Duodenal mucosa (tissue), 2 donors: Measurements from ENCODE around the gene ALKBH7.
A peak's percentile ranks its signal among the peaks of the same experiment; 100 is the strongest.
"Not testable (repeated sequence)": the region's sequence is repeated elsewhere in the genome, so short reads cannot be mapped to it uniquely, and the experiment has no call there.

Experiments
- H3K27ac ChIP-seq: one replicate; pipeline ENCODE4 v1.7.0; 2013; ENCODE audit warnings: low read depth, low read length
- H3K27me3 ChIP-seq, 2 donors: one replicate each; pipeline ENCODE4 v1.7.0; 2013; ENCODE audit warnings: low read length in 2 of 2, control low read depth in 1 of 2; ENCODE audit not compliant: insufficient read depth in 2 of 2, control insufficient read depth in 1 of 2
- H3K36me3 ChIP-seq, 2 donors: one replicate each; pipeline ENCODE4 v1.7.0; 2013; ENCODE audit warnings: low read length in 2 of 2, control low read depth in 1 of 2; ENCODE audit not compliant: insufficient read depth in 2 of 2, control insufficient read depth in 1 of 2
- H3K4me1 ChIP-seq, 2 donors: one replicate each; pipeline ENCODE4 v1.7.0; 2013; ENCODE audit warnings: low read length in 2 of 2, control low read depth in 1 of 2; ENCODE audit not compliant: insufficient read depth in 2 of 2, control insufficient read depth in 1 of 2
- H3K4me3 ChIP-seq, 2 donors: one replicate each; pipeline ENCODE4 v1.7.0; 2013; ENCODE audit warnings: low read length in 2 of 2, low read depth in 1 of 2
- H3K9ac ChIP-seq, 2 donors: one replicate each; pipeline ENCODE4 v1.7.0; 2013; ENCODE audit warnings: low read length in 2 of 2, low read depth in 1 of 2
- H3K9me3 ChIP-seq, 2 donors: one replicate each; pipeline ENCODE4 v1.7.0; 2013; ENCODE audit warnings: low read length in 2 of 2, control low read depth in 1 of 2; ENCODE audit not compliant: control insufficient read depth in 1 of 2

Gene ALKBH7

DNA sequence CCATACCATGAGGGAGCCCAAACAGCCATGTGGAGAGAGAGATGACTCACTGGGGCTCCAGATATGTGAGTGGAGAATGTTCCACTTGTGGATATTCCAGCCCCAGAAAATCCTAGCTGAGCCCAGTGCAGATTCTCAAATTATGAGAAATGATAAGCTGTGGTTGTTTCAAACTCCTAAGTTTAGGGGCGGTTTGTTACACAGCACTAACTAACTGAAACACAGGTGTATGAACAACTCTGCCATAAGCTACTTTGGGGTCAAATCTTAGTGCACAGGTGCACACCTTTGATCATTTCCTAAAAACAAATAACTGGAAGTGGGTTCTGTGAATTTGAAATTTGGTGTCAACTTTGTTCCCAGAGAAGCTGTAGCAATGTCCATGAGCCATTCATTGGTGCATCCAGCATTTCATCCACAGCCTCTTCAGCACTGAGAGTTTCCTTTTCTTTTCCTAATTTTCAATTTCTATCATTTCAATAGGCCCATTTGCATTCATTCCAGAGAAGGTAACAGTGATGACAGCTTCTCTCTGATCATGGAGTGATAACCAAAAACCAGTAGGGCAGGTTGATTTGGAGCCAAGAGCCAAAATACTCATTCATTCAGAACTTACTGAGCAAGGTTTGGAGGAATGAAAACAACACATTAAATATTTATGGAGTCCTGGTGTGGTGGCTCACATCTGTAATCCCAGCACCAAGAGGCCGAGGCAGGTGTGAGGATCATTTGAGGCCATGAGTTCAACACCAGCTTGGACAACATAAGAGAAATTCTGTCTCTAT is 20.0 kb upstream of the ALKBH7 start:
- H3K9ac ChIP-seq: no peak overlapping the region
- no peaks in the 10 kb centered on the region for H3K36me3 ChIP-seq
- H3K4me1 ChIP-seq: no peaks in the 10 kb centered on the region
- no peak overlapping the region for H3K27ac ChIP-seq
- H3K4me3 ChIP-seq: no peak overlapping the region
- H3K9me3 ChIP-seq: no peaks in the 10 kb centered on the region
- no peaks in the 10 kb centered on the region for H3K27me3 ChIP-seq

DNA sequence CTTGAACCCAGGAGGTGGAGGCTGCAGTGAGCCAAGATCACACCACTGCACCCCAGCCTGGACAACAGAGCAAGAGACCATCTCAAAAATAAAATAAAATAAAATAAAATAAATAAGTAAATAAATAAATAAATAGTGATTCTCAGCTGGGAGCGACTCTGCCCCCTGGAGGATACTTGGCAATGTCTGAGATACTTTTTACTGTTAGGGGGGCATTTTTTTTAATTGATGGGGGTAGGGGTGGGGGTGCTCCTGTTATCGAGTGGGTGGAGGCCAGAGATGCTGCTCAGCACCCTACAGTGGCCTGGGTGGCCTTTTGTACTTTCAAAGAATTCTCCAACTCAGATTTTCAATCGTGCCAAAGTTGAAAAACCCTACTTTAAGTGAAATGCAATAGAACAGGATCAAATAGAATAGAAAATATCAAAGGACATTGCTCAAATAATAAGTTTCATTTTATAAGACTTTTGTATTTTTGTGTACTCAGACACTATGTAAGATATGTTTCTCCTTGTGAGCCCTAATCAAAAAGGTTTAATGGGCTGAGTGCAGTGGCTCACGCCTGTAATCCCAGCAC is 18.4 kb upstream of the ALKBH7 start:
- no peaks in the 10 kb centered on the region for H3K4me1 ChIP-seq
- no peak overlapping the region for H3K9ac ChIP-seq
- H3K27ac ChIP-seq: no peak overlapping the region
- no peak overlapping the region for H3K4me3 ChIP-seq
- no peaks in the 10 kb centered on the region for H3K36me3 ChIP-seq
- no peaks in the 10 kb centered on the region for H3K9me3 ChIP-seq
- H3K27me3 ChIP-seq: no peaks in the 10 kb centered on the region

DNA sequence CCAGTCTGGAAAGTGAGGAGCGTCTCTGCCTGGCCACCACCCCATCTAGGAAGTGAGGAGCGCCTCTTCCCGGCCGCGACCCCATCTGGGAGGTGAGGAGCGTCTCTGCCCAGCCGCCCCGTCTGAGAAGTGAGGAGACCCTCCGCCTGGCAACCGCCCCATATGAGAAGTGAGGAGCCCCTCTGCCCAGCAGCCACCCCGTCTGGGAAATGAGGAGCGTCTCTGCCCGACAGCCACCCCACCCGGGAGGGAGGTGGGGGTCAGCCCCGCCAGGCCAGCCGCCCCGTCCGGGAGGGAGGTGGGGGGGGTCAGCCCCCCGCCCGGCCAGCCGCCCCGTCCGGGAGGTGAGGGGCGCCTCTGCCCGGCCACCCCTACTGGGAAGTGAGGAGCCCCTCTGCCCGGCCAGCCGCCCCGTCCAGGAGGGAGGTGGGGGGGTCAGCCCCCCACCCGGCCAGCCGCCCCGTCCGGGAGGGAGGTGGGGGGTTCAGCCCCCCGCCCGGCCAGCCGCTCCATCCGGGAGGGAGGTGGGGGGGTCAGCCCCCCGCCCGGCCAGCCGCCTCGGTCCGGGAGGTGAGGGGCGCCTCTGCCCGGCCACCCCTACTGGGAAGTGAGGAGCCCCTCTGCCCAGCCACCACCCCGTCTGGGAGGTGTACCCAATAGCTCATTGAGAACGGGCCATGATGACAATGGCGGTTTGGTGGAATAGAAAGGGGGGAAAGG is 17.1 kb upstream of the ALKBH7 start:
- not testable (repeated sequence) for H3K9ac ChIP-seq, H3K36me3 ChIP-seq, H3K27ac ChIP-seq, H3K27me3 ChIP-seq, H3K4me3 ChIP-seq, H3K4me1 ChIP-seq, H3K9me3 ChIP-seq

DNA sequence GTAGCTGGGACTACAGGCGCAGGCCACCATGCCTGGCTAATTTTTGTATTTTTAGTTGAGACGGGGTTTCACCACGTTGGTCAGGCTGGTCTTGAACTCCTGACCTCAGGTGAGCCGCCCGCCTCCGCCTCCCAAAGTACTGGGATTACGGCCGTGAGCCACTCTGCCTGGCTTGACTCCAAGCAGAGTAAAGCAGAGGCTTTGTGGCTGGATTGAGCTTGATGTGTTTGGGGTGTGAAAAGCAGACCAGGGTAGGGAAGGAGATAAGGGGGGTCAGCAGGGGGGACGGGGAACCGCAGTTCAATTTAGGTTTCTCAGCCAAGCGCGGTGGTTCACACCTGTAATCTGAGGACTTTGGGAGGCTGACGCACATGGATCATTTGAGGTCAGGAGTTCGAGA is 15.4 kb upstream of the ALKBH7 start:
- Histone ChIP-seq H3K4me3 (no peak overlapping the region), H3K27me3 (no peaks in the 10 kb centered on the region), H3K4me1 (peaks cover 0 to under 1% of the 10 kb centered on the region in 2 donors), H3K9ac (no peak overlapping the region), H3K9me3 (no peaks in the 10 kb centered on the region), H3K36me3 (no peaks in the 10 kb centered on the region), H3K27ac (no peak overlapping the region)

DNA sequence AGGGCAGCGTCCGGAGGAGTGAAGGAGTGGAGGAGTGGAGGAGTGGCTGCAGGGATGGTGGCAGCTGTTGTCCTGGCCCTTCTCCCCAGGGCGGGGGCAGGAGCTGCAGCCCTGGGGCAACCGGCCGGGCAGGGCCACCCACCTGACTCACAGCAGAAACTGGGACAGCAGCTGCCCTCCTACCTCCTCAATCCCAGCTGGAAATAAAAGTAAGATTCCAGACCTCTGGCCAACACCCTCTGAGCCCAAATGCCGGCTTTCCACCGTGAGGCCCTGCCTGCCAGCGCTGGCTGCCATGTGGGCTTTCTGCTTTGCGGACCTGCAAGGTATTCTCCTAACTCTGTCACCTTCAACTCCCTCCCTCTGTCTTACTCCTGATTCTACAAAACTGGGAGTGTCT is 14.6 kb upstream of the ALKBH7 start:
- Histone ChIP-seq H3K9me3 (no peaks in the 10 kb centered on the region), H3K36me3 (no peaks in the 10 kb centered on the region), H3K27me3 (no peaks in the 10 kb centered on the region), H3K4me1 (peaks cover 4 to 6% of the 10 kb centered on the region in 2 donors), H3K9ac (no peak overlapping the region), H3K4me3 (no peak overlapping the region), H3K27ac (no peak overlapping the region)

DNA sequence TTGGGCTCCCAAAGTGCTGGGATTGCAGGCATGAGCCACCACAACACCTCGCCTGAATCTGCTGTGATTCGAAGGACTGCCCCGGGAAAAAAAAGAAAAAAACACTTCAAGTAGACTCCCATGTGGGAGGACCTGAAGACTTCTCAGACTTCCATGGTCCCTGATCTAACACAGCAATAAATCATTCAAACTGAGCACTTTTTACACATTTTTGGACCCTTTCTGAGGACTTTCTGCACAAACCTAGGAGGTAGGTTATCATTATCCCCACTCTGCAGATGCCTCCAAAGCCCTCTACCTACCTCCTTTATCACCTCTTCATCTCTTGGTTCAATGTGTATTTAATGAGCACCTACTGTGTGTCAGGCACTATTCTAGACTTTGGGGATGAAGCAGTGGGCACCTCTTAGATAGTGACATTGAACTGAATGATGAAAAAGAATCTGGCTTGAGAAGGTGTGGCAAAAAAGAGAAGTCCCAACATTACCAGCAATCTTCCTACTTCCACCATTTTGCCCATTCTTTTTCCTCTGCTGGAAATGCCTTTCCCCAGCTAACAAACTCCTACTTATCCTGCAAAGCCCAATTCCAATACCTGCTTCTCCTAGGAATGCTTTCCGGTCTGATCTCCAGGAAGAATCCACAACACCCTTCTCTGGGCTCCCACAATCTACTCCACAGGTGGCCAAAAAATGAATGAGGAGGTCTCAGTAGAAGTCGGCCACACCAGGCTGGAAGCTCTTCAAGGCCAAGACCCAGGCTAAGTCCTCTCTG is 12.8 kb upstream of the ALKBH7 start:
- Histone ChIP-seq H3K4me1 (peaks cover 4 to 6% of the 10 kb centered on the region in 2 donors), H3K36me3 (peaks cover 0 to 4% of the 10 kb centered on the region in 2 donors), H3K4me3 (no peak overlapping the region), H3K27me3 (no peaks in the 10 kb centered on the region), H3K27ac (no peak overlapping the region), H3K9me3 (no peaks in the 10 kb centered on the region), H3K9ac (no peak overlapping the region)

DNA sequence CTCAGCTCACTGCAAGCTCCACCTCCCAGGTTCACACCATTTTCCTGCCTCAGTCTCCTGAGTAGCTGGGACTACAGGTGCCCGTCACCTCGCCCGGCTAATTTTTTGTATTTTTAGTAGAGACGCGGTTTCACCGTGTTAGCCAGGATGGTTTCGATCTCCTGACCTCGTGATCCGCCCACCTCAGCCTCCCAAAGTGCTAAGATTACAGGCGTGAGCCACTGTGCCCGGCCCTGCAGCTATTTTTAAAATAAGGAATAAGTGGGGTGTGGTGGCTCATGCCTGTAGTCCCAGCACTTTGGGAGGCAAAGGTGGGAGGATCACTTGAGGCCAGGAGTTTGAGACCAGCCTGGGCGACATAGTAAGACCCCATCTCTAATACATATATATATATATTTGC is 12.1 kb upstream of the ALKBH7 start:
- H3K27me3 ChIP-seq, H3K9me3 ChIP-seq, H3K4me1 ChIP-seq, H3K27ac ChIP-seq, H3K4me3 ChIP-seq, H3K9ac ChIP-seq, H3K36me3 ChIP-seq: not testable (repeated sequence)

DNA sequence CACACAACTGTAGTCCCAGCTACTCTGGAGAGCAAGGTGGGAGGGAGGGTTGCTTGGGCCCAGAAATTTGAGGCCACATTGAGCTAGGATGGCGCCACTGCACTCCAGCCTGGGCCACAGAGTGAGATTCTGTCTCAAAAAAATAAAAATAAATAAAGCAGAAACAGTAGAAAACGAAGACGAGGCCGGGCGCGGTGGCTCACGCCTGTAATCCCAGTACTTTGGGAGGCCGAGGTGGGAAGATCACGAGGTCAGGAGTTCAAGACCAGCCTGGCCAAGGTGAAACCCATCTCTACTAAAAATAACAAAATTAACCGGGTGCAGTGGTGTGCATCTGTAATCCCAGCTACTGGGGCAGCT is 11.8 kb upstream of the ALKBH7 start:
- not testable (repeated sequence) for H3K27ac ChIP-seq, H3K36me3 ChIP-seq, H3K27me3 ChIP-seq, H3K9ac ChIP-seq, H3K4me1 ChIP-seq, H3K9me3 ChIP-seq
- peak overlapping the region; percentile 76 to 77 for H3K4me3 ChIP-seq

DNA sequence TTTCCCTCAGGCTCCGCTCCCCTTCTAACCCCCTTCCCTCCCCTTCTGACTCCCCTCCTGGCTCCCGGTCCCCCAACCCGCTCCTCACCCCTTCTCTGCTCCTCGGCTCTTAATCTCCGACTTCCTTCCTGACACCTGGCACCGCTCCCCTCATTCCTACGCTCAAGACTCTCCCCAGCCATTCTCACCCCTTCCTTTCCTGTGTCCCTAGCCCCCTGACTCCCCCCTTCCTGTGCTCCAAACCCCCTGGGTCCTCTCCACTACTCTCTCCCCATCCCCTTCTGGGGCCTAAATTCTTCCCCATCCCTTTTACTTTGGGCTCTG is 10.6 kb upstream of the ALKBH7 start:
- H3K27me3 ChIP-seq: no peaks in the 10 kb centered on the region
- peaks cover 10 to 13% of the 10 kb centered on the region in 2 donors for H3K36me3 ChIP-seq
- H3K9ac ChIP-seq: peak overlapping the region; percentile 80
- peak overlapping the region; percentile 42 for H3K27ac ChIP-seq
- H3K4me3 ChIP-seq: peak overlapping the region; percentile 76 to 77
- peaks cover 4 to 6% of the 10 kb centered on the region in 2 donors for H3K4me1 ChIP-seq
- H3K9me3 ChIP-seq: no peaks in the 10 kb centered on the region

DNA sequence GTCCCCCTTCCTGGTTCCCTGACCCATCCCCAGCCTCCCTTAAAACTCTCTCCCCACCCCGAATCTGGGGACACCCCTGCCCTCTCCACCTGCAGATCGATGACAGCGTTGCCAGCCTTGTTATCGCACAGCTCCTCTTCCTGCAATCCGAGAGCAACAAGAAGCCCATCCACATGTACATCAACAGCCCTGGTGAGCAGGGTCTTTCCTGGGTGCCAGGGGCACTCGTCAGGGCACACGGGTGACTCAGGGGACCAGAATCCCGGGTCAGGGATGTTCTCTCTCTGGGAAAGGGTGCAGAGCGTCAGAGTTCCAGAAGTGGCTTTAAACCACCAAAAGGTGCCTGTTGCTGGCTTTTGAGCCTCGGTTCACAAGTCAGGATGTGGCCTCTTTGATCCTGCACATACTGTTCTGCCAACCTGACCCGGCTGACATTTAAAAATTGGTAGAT is 10.2 kb upstream of the ALKBH7 start:
- Histone ChIP-seq H3K9me3 (no peaks in the 10 kb centered on the region), H3K36me3 (peaks cover 10 to 15% of the 10 kb centered on the region in 2 donors), H3K27me3 (no peaks in the 10 kb centered on the region), H3K27ac (no peak overlapping the region), H3K9ac (peak overlapping the region; percentile 80), H3K4me1 (peaks cover 4 to 6% of the 10 kb centered on the region in 2 donors), H3K4me3 (peak overlapping the region; percentile 76 to 77)
